ENCODE data around the gene IQGAP3.
"Not testable (repeated sequence)": the region's sequence is repeated elsewhere in the genome, so short reads cannot be mapped to it uniquely, and the experiment has no call there.

IQGAP3 gene

GRCh38 chr1:156592158-156592909 lies 20.0 kb upstream of the IQGAP3 start:
- no peak for DNase-seq

GRCh38 chr1:156591432-156592157 lies 19.2 kb upstream of the IQGAP3 start, which contains the start of gene NAXE:
Gene NAXE (plus strand): TSS chr1:156591776. CDS start chr1:156591805, 29 bp downstream.
- DNase-seq, result peak; percentile 63

- no peak for DNase-seq
These were observed 18.7 kb upstream of the IQGAP3 start for GRCh38 chr1:156591181-156591431.

GRCh38 chr1:156590326-156591180 lies 18.2 kb upstream of the IQGAP3 start:
- DNase-seq, result no peak

- DNase-seq, result no peak
These were observed 17.2 kb upstream of the IQGAP3 start for GRCh38 chr1:156589546-156589945.

- not testable (repeated sequence) for DNase-seq
These were observed 15.6 kb upstream of the IQGAP3 start for GRCh38 chr1:156587927-156588326.

GRCh38 chr1:156586892-156587477 lies 14.6 kb upstream of the IQGAP3 start:
- DNase-seq, result no peak

- no peak for DNase-seq
These were observed 14.0 kb upstream of the IQGAP3 start for GRCh38 chr1:156586323-156586722.

GRCh38 chr1:156584813-156585212 lies 12.4 kb upstream of the IQGAP3 start:
- no peak for DNase-seq

- peak; percentile 80 for DNase-seq
These were observed 11.7 kb upstream of the IQGAP3 start for GRCh38 chr1:156583821-156584622.

GRCh38 chr1:156582388-156583017 lies 10.1 kb upstream of the IQGAP3 start:
- DNase-seq, result no peak

GRCh38 chr1:156581661-156582387 lies 9.5 kb upstream of the IQGAP3 start:
- DNase-seq, result no peak

- no peak for DNase-seq
These were observed 7.1 kb upstream of the IQGAP3 start, which contains the start of gene TTC24 for GRCh38 chr1:156579472-156579871. Gene TTC24 (plus strand): TSS chr1:156579723. CDS start chr1:156581365, 1,642 bp downstream.

GRCh38 chr1:156578055-156578454 lies 5.7 kb upstream of the IQGAP3 start:
- DNase-seq, result no peak

- DNase-seq, result no peak
These were observed 5.2 kb upstream of the IQGAP3 start for GRCh38 chr1:156577550-156577949.

GRCh38 chr1:156574039-156574633 lies 1.8 kb upstream of the IQGAP3 start:
- no peak for DNase-seq

- no peak for DNase-seq
These were observed 276 bp upstream of the IQGAP3 start for GRCh38 chr1:156572663-156573018.

GRCh38 chr1:156571261-156571852 lies 1.0 kb downstream of the IQGAP3 start:
- DNase-seq, result peak; percentile 79

GRCh38 chr1:156566436-156566835 lies 5.9 kb downstream of the IQGAP3 start:
- no peak for DNase-seq

GRCh38 chr1:156565519-156565918 lies 6.8 kb downstream of the IQGAP3 start:
- DNase-seq, result no peak

Data from inflammatory macrophage treated with lipopolysaccharide for 4 hours (primary cell).